Breast epithelium (tissue), 4 donors: ENCODE results near the gene BORA. TPM values are rescaled to one million over a fixed set of nuclear protein-coding genes. Genes with fewer than 3 reads are reported as not detected.

ENCODE experiments used
- DNase-seq, 2 donors: peaks; one replicate each; pipeline ENCODE4 v3.0.0-alpha.2; 2019; ENCODE audit warnings: low spot score in 2 of 2
- H3K27ac ChIP-seq, 2 donors: fragments of 200-600 bp; sonication (generic) in 1 of 2; one replicate each; pipeline ENCODE4 v1.5.1; 2016 to 2019; ENCODE audit warnings: mild to moderate bottlenecking in 1 of 2
- H3K27me3 ChIP-seq, 2 donors: fragments of 200-600 bp; sonication (generic) in 1 of 2; one replicate each; pipeline versions ENCODE4 v1.5.1 to v1.6.0; 2017 to 2019; ENCODE audit warnings: control low read depth in 1 of 2, mild to moderate bottlenecking in 1 of 2
- H3K36me3 ChIP-seq: fragments of 200-600 bp; one replicate; pipeline ENCODE4 v1.5.1; 2019
- H3K4me1 ChIP-seq, 2 donors: fragments of 200-600 bp; sonication (generic); one replicate each; pipeline ENCODE4 v1.5.1; 2016 to 2019; ENCODE audit warnings: control low read depth in 1 of 2
- H3K4me3 ChIP-seq, 3 donors: fragments of 200-600 bp; sonication (generic); 1 replicate in 2 of 3; 2 replicates in 1 of 3; pipeline ENCODE4 v1.5.1; 2016 to 2019; ENCODE audit warnings: mild to moderate bottlenecking in 3 of 3, moderate library complexity in 2 of 3
- H3K9me3 ChIP-seq, 2 donors: fragments of 200-600 bp; sonication (generic) in 1 of 2; one replicate each; pipeline ENCODE4 v1.5.1; 2016 to 2019; ENCODE audit warnings: control low read depth in 1 of 2
- POLR2A ChIP-seq: fragments of 450-650 bp; IDR thresholded peaks from one replicate; pipeline ENCODE4 v1.6.1; 2016; ENCODE audit warnings: antibody characterized with exemption, mild to moderate bottlenecking, moderate library complexity
- POLR2AphosphoS5 ChIP-seq, 3 donors: sonication (generic); formaldehyde crosslinking; IDR thresholded peaks; one replicate each; pipeline ENCODE4 v1.6.1; 2017; ENCODE audit warnings: antibody characterized with exemption in 3 of 3
- intact Hi-C: fragments of 100-400 bp; cut with DNase I; formaldehyde crosslinking; loops from one replicate; pipeline ENCODE4 v1.15.1; 2023; ENCODE audit warnings: low total_unique reads
- total RNA-seq, 3 donors: library from RNA; depleted of rRNA; stranded (reverse); fragments of >200 nt; gene quantifications; one replicate each; pipeline ENCODE4 v1.1.0, GENCODE V29; 2016
- TF ChIP-seq, protein P1 (sequence below), 3 donors: fragments of 450-650 bp; IDR thresholded peaks; one replicate each; pipeline ENCODE4 v1.5.1; 2016 to 2017; ENCODE audit warnings: antibody characterized with exemption in 3 of 3, mild to moderate bottlenecking in 3 of 3, moderate library complexity in 3 of 3

BORA gene
- total RNA-seq = 1 to 10 TPM; 4.3 to 5.3 (median 4.8) TPM

DNA sequence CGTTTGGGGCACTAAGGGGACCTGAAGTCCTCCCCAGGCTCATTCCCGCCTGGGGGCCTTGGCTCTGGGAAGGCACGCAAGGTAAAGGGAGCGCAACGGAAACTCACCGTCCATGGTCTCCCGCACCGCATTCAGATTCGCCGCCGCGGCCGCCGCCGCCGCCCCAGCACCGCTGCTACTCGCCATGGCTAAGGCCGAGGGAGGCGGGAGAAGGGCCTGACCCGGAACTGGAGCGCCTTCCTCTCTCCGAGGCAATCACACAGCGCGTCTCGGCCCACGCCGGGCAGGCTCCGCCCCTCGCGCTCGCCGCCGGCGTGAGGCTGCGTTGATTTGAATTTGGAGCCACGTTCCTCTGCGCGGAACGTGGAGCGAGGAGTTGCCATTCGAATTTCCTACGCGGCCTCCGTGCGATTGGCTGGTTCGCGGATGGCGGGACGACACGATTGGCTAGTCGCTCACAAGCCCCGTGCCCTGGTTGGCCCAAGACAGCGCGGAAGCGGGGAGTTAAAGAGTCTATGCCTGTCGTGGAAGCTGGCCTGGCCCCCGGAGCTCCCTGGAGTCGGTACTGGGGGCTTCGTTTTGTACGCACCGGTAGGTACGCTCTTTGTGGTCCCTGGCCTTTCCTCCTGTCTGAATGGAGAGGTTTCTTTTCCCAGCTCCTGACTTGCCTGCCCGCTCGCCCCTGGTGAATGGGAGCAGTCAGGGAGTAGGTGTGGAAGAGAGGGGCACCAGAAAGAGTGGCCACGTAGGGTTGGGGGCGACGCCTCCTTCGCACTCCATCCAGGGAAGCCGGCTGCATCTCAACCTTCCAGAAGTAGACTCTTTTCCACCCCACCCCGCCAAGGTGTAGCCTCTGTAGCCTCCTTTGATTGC is at the start of gene BORA, which contains the start of gene MZT1:
Gene BORA, plus strand, starts transcription at position 507 of the 873 bp plus-strand sequence. CDS start 1,018 bp downstream, outside the sequence.
Gene MZT1, minus strand, starts transcription at position 213 of the 873 bp plus-strand sequence. Its CDS starts 27 bp downstream, at position 186.
- no peaks in the 10 kb centered on the region for H3K9me3 ChIP-seq
- intact Hi-C loops = no loop called here
- H3K36me3 ChIP-seq = no peaks in the 10 kb centered on the region
- TF ChIP-seq, protein P1, sequence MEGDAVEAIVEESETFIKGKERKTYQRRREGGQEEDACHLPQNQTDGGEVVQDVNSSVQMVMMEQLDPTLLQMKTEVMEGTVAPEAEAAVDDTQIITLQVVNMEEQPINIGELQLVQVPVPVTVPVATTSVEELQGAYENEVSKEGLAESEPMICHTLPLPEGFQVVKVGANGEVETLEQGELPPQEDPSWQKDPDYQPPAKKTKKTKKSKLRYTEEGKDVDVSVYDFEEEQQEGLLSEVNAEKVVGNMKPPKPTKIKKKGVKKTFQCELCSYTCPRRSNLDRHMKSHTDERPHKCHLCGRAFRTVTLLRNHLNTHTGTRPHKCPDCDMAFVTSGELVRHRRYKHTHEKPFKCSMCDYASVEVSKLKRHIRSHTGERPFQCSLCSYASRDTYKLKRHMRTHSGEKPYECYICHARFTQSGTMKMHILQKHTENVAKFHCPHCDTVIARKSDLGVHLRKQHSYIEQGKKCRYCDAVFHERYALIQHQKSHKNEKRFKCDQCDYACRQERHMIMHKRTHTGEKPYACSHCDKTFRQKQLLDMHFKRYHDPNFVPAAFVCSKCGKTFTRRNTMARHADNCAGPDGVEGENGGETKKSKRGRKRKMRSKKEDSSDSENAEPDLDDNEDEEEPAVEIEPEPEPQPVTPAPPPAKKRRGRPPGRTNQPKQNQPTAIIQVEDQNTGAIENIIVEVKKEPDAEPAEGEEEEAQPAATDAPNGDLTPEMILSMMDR (IDR thresholded peaks at IDR 0.05) = no peak
- TF ChIP-seq POLR2AphosphoS5 (IDR thresholded peaks at IDR 0.05) = peak; percentile 53 to 66 (median 58)
- peak within 1 kb of the TSS; percentile 87 to 99 (median 91) for H3K4me3 ChIP-seq
- DNase-seq = peak; percentile 91 to 94
- H3K27me3 ChIP-seq = no peaks in the 10 kb centered on the region
- no peaks in the 10 kb centered on the region for H3K4me1 ChIP-seq
- H3K27ac ChIP-seq = peak within 1 kb of the TSS; percentile 60 to 79

DNA sequence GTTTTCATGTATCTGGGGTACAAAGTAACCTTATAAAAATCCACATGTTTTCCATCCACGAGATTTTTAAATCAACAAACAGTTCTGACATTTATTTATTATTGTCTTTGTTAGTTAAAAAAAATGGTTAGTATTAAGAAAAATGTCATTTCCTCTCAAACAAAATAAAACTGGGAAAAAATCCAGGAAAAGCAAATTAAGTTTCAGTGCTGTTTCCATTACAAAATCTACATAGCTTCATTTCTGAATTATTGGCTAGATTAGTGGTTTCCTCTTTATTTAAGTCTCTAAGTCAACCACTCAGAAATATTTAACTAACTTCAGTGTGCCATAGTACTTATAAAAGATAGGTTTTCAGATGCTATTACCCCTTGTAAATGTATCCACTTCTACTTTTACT is 49.4 kb upstream of the BORA start:
- DNase-seq = no peak
- H3K4me1 ChIP-seq = no peaks in the 10 kb centered on the region
- no peaks in the 10 kb centered on the region for H3K9me3 ChIP-seq
- no peak overlapping the region for H3K4me3 ChIP-seq
- H3K36me3 ChIP-seq = no peaks in the 10 kb centered on the region
- H3K27ac ChIP-seq = no peak overlapping the region
- no peaks in the 10 kb centered on the region for H3K27me3 ChIP-seq
- intact Hi-C loops = loop anchor here (5.0 kb wide), 1 partner anchor 781 kb away; no protein-coding TSS in a partner anchor
- TF ChIP-seq, protein P1 (IDR thresholded peaks at IDR 0.05) = no peak
- TF ChIP-seq POLR2AphosphoS5 (IDR thresholded peaks at IDR 0.05) (no peak), POLR2A (no peak)

DNA sequence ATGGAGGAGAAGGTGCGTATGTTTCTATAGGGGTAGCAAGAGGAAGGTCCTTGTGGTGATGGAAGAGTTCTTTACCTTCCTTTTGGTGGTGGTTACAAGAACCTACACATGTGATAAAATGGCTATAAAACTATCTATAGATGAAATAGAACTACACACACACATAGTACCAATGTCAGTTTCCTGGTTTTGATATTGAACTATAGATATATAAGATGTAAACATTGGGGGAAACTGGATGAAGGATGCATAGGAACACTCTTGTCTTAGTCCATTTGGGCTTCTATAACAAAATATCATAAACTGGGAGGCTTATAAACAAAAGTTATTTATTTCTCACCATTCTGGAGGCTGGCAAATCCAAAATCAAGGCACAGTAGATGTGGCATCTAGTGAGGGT is 47.4 kb upstream of the BORA start:
- TF ChIP-seq POLR2AphosphoS5 (IDR thresholded peaks at IDR 0.05) (no peak), POLR2A (no peak)
- TF ChIP-seq, protein P1 (IDR thresholded peaks at IDR 0.05) = no peak
- no peak overlapping the region for H3K4me3 ChIP-seq
- H3K9me3 ChIP-seq = no peaks in the 10 kb centered on the region
- no peak overlapping the region for H3K27ac ChIP-seq
- no peaks in the 10 kb centered on the region for H3K36me3 ChIP-seq
- intact Hi-C loops = no loop called here
- no peak for DNase-seq
- H3K4me1 ChIP-seq = no peaks in the 10 kb centered on the region
- no peaks in the 10 kb centered on the region for H3K27me3 ChIP-seq

DNA sequence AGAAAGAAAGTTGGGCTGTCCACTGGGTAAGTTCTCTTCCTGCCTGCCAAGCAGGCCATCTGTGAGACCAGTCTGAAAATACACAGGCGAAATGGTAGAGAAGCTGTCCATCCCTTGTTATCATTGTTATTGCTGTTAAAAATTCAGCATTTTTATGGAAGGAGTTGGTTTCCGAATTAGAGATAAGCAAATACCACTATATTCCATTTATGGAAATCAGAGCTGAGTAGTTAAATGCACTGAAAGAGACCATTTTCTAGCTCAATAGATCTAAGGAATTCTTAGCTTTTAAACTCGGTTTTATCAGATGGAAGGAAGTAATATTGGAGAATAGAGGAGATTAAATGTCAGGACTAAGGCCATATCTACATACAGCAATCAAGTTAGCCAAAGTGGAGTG is 41.0 kb upstream of the BORA start:
- Histone ChIP-seq H3K36me3 (no peaks in the 10 kb centered on the region), H3K27ac (no peak overlapping the region), H3K27me3 (no peaks in the 10 kb centered on the region), H3K9me3 (no peaks in the 10 kb centered on the region), H3K4me3 (no peak overlapping the region), H3K4me1 (no peaks in the 10 kb centered on the region)
- no peak for DNase-seq
- intact Hi-C loops = no loop called here
- TF ChIP-seq POLR2A (no peak), POLR2AphosphoS5 (IDR thresholded peaks at IDR 0.05) (no peak)
- TF ChIP-seq, protein P1 (IDR thresholded peaks at IDR 0.05) = no peak

DNA sequence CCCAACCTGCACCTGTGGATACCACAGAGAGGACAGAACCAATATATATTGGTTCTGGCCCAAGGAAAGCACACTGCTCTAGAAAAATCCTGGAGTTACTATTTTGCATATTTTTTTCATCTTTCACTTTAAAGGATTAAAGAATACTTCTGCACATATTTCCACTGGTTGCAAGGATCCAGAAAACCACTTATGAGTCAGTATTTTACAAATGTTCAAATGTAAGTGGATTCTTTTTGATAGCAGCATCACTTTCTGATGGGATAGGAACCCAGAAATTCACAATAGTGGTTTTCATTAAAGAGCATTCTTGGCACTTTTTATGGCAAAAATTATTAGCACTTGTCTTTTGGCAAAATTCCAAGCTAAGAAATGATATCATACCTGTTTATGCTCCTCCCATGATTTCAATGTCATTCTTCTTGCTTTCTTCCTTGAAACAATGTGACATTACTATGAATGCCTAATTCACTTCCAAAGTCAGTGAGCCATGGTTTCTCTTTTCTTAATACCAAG is 38.5 kb upstream of the BORA start:
- intact Hi-C loops = no loop called here
- Histone ChIP-seq H3K36me3 (no peaks in the 10 kb centered on the region), H3K9me3 (peaks cover 8 to 9% of the 10 kb centered on the region in 2 donors), H3K4me1 (no peaks in the 10 kb centered on the region), H3K27me3 (no peaks in the 10 kb centered on the region), H3K4me3 (no peak overlapping the region), H3K27ac (no peak overlapping the region)
- TF ChIP-seq POLR2AphosphoS5 (IDR thresholded peaks at IDR 0.05) (no peak), POLR2A (no peak)
- TF ChIP-seq, protein P1 (IDR thresholded peaks at IDR 0.05) = no peak
- DNase-seq = no peak
